ENCODE measurements around the gene TOP1.

DNA sequence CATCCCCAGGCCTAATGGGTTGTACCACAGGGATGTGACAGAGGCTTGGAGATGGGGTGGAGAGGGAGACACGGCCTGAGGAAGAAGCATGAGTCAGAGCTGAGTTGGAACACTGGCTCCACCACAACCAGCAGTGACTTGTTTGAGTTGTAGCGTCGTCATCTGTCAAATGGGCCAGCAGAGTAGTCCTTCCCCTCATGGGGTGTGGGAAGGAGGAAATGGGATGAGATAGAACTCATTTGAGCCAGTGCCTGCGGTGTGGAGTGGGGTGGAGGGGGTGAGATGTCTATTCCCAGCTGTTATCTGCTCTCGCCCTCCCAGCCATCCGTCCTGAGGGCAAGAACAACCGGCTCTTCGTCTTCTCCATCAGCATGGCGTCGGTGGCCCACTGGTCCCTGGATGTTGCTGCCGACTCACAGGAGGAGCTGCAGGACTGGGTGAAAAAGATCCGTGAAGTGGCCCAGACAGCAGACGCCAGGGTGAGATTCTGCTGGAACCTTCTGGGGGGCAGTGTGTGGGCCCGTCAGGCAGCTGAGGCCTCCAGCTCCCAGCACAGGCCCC is 141.2 kb downstream of the TOP1 start:
- no peak for TF ChIP-seq POLR2A (IDR thresholded peaks at IDR 0.05)
- TF ChIP-seq, protein P1, sequence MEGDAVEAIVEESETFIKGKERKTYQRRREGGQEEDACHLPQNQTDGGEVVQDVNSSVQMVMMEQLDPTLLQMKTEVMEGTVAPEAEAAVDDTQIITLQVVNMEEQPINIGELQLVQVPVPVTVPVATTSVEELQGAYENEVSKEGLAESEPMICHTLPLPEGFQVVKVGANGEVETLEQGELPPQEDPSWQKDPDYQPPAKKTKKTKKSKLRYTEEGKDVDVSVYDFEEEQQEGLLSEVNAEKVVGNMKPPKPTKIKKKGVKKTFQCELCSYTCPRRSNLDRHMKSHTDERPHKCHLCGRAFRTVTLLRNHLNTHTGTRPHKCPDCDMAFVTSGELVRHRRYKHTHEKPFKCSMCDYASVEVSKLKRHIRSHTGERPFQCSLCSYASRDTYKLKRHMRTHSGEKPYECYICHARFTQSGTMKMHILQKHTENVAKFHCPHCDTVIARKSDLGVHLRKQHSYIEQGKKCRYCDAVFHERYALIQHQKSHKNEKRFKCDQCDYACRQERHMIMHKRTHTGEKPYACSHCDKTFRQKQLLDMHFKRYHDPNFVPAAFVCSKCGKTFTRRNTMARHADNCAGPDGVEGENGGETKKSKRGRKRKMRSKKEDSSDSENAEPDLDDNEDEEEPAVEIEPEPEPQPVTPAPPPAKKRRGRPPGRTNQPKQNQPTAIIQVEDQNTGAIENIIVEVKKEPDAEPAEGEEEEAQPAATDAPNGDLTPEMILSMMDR (IDR thresholded peaks at IDR 0.05 in 4 of 5, conservative IDR thresholded peaks at IDR 0.05 in 1 of 5), result no peak
